NCI-H1417 treated with DMSO at 0.1 percent for 48 hours (cell line): ENCODE measurements around the gene PDYN.
A peak's percentile ranks its signal among the peaks of the same experiment; 100 is the strongest.
"Not testable (repeated sequence)": the region's sequence is repeated elsewhere in the genome, so short reads cannot be mapped to it uniquely, and the experiment has no call there.

Experiments
- DNase-seq: peaks from one replicate; lab custom pipeline; 2025; lab: John Stamatoyannopoulos, UW

Gene PDYN

GRCh38 chr20:1993986-1994385 is at the start of gene PDYN:
Gene PDYN, minus strand, starts transcription at chr20:1994058. Its CDS starts 10,974 bp downstream, at chr20:1983084.
- DNase-seq: no peak

DNA sequence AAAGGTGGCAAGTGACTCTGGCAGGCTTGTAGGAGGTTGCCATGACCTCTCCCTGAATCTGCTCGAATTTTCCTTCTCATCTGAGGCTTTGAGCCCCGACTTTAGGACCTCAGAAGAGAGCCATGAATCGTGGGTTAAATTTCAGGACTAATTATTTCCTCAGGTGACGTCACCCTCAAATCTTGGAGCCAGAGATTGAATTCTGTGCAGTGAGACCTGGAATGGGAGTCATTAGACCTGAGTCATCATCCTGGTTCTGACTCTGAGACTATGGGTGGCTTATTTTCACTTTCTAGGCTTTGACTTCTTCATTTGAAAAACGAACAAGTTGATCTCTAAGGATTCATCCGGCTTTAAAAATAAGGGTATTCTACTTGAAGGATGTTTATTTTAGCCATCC is 48.5 kb upstream of the PDYN start:
- no peak for DNase-seq

DNA sequence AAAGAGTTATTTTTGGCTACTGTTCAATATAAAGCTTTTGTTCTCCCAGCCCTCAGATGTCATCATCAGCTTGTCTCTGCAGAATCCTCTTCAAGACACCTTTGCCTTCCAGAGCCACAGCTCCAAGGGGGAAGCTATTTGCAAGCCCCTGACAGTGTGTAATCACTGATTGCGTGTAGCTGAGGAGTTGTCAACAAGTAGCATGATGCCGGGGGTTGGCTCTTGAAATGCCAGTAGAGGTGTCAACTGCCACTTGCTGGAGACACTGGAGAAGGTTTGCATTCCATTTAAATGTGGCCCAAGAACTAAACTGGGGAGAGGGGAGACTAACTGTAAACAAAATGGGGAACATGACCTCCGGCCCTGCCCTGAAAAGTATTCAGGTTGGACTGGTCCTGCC is 44.3 kb upstream of the PDYN start:
- no peak for DNase-seq

- no peak for DNase-seq
Measured at GRCh38 chr20:2037296-2037914, 43.5 kb upstream of the PDYN start.

DNA sequence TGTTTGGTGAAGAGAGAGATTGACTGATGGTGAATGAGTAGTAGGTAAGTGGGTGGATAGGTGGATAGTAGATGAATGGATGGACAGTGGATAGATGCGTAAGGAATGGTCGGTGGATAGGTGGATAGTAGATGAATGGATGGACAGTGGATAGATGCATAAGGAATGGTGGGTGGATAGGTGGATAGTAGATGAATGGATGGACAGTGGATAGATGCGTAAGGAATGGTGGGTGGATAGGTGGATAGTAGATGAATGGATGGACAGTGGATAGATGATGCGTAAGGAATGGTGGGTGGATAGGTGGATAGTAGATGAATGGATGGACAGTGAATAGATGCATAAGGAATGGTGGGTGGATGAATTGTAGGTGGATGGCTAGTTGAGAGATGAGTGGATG is 42.5 kb upstream of the PDYN start:
- not testable (repeated sequence) for DNase-seq

- DNase-seq: peak; percentile 39
Measured at GRCh38 chr20:2032168-2032567, 38.3 kb upstream of the PDYN start.

DNA sequence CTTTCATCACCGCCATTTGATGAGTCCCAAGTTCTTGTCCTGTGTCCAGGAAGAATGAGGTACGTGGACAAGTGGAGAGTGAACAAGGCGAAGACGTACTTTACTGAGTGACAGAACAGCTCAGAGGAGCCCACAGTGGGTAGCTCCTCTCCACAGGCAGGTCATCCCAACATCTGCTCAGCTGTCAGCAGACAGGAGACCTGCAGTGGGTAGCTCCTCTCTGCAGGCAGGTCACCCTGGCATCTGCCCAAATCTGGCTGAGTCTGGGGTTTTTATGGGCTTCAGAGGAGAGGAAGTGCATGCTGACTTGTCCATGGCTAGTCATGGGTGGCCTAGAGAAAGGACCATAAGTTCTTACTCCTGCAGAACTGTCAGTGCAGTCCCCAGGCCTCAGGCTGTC is 32.7 kb upstream of the PDYN start:
- DNase-seq: no peak

DNA sequence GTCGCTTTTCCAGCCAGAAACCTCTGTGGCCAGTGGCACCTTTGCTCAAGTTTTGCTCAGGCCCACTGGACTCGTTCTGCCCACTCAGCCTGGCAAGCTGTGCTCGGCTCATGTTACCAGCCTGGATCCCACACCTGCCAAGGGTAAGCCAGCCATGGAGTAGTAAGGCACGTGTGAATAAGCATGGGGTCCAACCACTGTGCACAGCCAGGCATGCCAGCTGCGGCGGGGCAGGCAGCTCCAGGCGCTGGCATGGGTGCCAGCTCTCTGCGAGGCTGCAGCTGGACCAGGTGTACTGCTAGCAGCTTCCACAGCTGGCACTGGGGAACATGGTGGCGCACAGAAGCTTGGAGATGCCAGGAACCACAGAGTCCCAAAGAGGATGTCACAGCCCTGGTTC is 32.1 kb upstream of the PDYN start:
- no peak for DNase-seq

- DNase-seq: no peak
Measured at GRCh38 chr20:2023151-2023550, 29.3 kb upstream of the PDYN start.

- no peak for DNase-seq
Measured at GRCh38 chr20:2022163-2022562, 28.3 kb upstream of the PDYN start.

DNA sequence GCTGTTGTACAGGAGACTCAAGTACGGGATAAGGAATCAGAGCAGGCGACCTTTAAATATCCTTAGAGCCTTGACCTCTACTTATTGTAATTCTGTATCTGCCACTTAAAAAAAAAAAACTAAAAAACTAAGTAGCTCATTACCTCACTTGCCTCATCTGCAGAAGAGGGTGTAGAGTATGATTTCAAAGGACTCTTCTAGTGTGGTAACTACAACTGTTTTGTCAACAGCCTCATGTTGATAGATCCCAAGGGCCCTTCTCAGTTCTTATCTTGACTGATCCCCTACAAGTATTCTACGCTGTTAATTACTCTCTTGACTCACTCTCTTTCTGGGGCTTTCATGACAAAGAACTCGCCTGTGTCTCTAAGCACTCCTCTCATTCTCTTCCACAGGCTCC is 16.7 kb upstream of the PDYN start:
- DNase-seq: no peak

- no peak for DNase-seq
Measured at GRCh38 chr20:2006452-2007361, 12.8 kb upstream of the PDYN start.

DNA sequence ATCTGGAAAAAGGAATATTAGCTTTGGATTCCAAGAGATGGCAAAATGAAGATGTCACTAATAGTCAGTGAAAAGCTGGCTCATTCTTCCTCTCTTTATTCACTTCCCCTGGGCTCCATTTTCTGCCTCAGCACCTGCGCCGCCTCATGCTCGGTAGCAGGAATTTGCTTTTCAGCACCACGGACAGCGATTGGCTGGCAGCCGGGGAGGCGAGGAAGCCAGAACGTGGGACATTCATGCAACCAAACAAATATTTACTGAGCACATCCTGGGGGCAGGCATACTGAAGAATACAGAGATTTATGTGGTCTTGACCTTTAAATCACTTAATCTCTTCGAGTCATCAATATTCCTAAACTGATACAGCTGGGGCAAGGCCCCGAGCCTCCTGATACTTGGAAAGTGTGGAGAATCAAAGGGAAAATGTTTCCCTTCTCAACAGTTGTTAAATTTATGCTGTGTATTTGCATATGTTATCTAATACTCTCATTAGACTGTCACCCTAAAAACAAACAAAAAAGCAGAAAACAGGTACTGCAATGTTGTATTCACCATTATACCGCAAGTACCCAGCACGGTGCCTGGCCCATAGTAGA is 12.1 kb upstream of the PDYN start:
- DNase-seq: no peak

DNA sequence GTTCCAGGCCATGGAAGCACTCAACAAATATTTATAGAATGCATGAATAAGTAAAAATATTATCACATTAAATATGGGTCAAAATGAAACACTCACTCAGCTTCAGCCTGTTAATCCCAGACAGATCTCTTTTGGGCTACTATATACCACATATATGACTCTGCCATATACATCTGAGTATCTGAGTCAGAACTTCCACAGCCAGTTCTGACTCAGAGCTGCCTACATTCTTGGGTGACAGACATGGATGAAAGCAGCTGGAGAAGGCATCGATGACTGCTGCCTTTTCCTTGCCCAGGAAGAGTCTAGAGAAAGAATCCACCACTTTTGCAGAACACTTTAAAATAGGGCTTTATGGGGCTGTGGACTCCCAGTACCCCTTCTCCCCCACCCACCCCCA is 11.5 kb upstream of the PDYN start:
- DNase-seq: no peak

DNA sequence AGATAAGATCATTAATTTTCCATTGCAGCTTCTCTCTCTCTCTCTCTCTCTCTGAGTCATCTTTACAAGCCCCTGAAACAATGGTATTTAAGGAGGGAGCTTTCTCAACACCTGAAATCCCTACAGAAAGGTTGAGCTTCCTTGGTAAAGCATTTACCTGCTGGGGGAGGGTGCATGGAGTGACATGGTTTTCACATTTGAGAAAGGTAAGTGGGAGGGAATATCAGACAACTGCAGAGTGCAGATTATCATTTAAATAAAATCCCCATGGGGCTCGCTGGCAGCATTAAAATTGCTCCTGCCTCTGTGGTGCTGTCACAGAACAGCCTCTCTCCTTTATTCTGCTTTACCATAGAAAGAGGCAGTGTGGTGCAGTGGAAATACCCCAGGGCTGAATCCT is 10.3 kb upstream of the PDYN start:
- no peak for DNase-seq

GRCh38 chr20:2002365-2002764 is 8.5 kb upstream of the PDYN start:
- no peak for DNase-seq

DNA sequence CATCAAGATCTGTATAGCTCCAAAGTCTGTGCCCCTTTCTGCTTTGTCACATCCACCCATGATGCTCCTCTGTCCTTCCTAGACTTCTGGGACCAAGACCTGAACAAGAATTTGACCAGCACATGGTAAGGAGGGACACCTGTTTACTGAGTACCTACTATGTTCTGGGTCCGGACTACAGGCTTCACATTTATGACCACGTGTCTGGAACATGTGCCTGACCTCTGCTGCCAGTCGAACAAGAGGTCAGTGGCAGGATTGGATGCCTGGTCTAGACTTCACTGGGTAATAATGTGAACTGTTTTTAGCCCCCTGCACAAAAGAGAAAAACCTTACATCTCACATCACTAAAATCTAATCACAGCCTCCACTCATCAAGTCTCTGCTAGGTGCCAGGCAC is 7.3 kb upstream of the PDYN start:
- no peak for DNase-seq

GRCh38 chr20:2000285-2000684 is 6.4 kb upstream of the PDYN start:
- DNase-seq: no peak

GRCh38 chr20:1998715-1999114 is 4.9 kb upstream of the PDYN start:
- DNase-seq: no peak

DNA sequence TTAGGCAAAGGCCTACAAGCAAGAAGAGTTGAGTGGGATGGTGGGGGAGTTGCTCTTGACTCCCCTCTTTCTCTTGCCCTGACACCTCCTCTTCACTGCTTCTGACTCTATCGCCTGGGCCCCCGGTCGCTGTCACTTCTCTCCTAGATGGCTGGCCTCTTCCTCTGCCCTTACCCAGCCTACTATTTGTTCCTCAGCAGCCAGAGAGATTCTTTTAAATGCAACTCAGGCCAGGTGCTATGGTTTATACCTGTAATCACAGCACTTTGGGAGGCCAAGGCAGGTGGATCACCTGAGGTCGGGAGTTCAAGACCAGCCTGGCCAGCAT is 4.3 kb upstream of the PDYN start:
- DNase-seq: no peak

GRCh38 chr20:1997483-1998192 is 3.8 kb upstream of the PDYN start:
- no peak for DNase-seq

- DNase-seq: no peak
Measured at GRCh38 chr20:1995531-1996310, 1.9 kb upstream of the PDYN start.
